ENCODE data around the gene RAB3GAP2.
A peak's percentile ranks its signal among the peaks of the same experiment; 100 is the strongest.
"Not testable (repeated sequence)": the region's sequence is repeated elsewhere in the genome, so short reads cannot be mapped to it uniquely, and the experiment has no call there.

Gene RAB3GAP2

GRCh38 chr1:220239966-220240365, 32.3 kb downstream of the RAB3GAP2 start:
- ATAC-seq = no peak
- no peak for DNase-seq
- H3K4me3 Mint-ChIP-seq = no peak overlapping the region
- no peaks in the 10 kb centered on the region for H3K27me3 Mint-ChIP-seq
- no peak overlapping the region for H3K27ac Mint-ChIP-seq
- H3K36me3 Mint-ChIP-seq (ENCODE audit: low read depth) = peaks cover 29% of the 10 kb centered on the region
- peaks cover 5% of the 10 kb centered on the region for H3K9me3 Mint-ChIP-seq
- H3K4me1 Mint-ChIP-seq = peaks cover 45% of the 10 kb centered on the region

- Mint-ChIP-seq H3K4me1 (peaks cover 46% of the 10 kb centered on the region), H3K4me3 (no peak overlapping the region), H3K9me3 (no peaks in the 10 kb centered on the region), H3K27ac (no peak overlapping the region), H3K36me3 (ENCODE audit: low read depth) (peaks cover 22% of the 10 kb centered on the region), H3K27me3 (no peaks in the 10 kb centered on the region)
- DNase-seq (no peak), ATAC-seq (no peak)
Measured at GRCh38 chr1:220239213-220239612, 33.0 kb downstream of the RAB3GAP2 start.

- H3K4me1 Mint-ChIP-seq = peaks cover 32% of the 10 kb centered on the region
- not testable (repeated sequence) for H3K27ac Mint-ChIP-seq, H3K4me3 Mint-ChIP-seq, H3K27me3 Mint-ChIP-seq, ATAC-seq, DNase-seq, H3K9me3 Mint-ChIP-seq
- peaks cover 25% of the 10 kb centered on the region for H3K36me3 Mint-ChIP-seq (ENCODE audit: low read depth)
Measured at GRCh38 chr1:220236278-220236677, 36.0 kb downstream of the RAB3GAP2 start.

- Mint-ChIP-seq H3K4me3 (no peak overlapping the region), H3K36me3 (ENCODE audit: low read depth) (peaks cover 27% of the 10 kb centered on the region), H3K27me3 (no peaks in the 10 kb centered on the region), H3K9me3 (no peaks in the 10 kb centered on the region), H3K27ac (no peak overlapping the region), H3K4me1 (peaks cover 30% of the 10 kb centered on the region)
- DNase-seq = no peak
- ATAC-seq = no peak
Measured at GRCh38 chr1:220235462-220235861, 36.8 kb downstream of the RAB3GAP2 start.

- ATAC-seq = peak; percentile 57
- no peaks in the 10 kb centered on the region for H3K9me3 Mint-ChIP-seq
- no peaks in the 10 kb centered on the region for H3K27me3 Mint-ChIP-seq
- H3K4me1 Mint-ChIP-seq = peaks cover 23% of the 10 kb centered on the region
- DNase-seq = no peak
- H3K36me3 Mint-ChIP-seq (ENCODE audit: low read depth) = peaks cover 28% of the 10 kb centered on the region
- H3K4me3 Mint-ChIP-seq = no peak overlapping the region
- no peak overlapping the region for H3K27ac Mint-ChIP-seq
Measured at GRCh38 chr1:220233927-220234326, 38.3 kb downstream of the RAB3GAP2 start.

- H3K27ac Mint-ChIP-seq = no peak overlapping the region
- peaks cover 38% of the 10 kb centered on the region for H3K4me1 Mint-ChIP-seq
- no peak for DNase-seq
- H3K9me3 Mint-ChIP-seq = no peaks in the 10 kb centered on the region
- no peaks in the 10 kb centered on the region for H3K27me3 Mint-ChIP-seq
- H3K4me3 Mint-ChIP-seq = no peak overlapping the region
- H3K36me3 Mint-ChIP-seq (ENCODE audit: low read depth) = peaks cover 42% of the 10 kb centered on the region
- no peak for ATAC-seq
Measured at GRCh38 chr1:220229771-220230170, 42.5 kb downstream of the RAB3GAP2 start.

GRCh38 chr1:220227393-220227792, 44.9 kb downstream of the RAB3GAP2 start:
- ATAC-seq = no peak
- Mint-ChIP-seq H3K27me3 (no peaks in the 10 kb centered on the region), H3K36me3 (ENCODE audit: low read depth) (peaks cover 36% of the 10 kb centered on the region), H3K4me1 (peaks cover 48% of the 10 kb centered on the region), H3K4me3 (no peak overlapping the region), H3K27ac (no peak overlapping the region), H3K9me3 (no peaks in the 10 kb centered on the region)
- no peak for DNase-seq

GRCh38 chr1:220226752-220227151, 45.5 kb downstream of the RAB3GAP2 start:
- Mint-ChIP-seq H3K27ac (no peak overlapping the region), H3K4me3 (no peak overlapping the region), H3K27me3 (no peaks in the 10 kb centered on the region), H3K9me3 (no peaks in the 10 kb centered on the region), H3K36me3 (ENCODE audit: low read depth) (peaks cover 33% of the 10 kb centered on the region), H3K4me1 (peaks cover 48% of the 10 kb centered on the region)
- ATAC-seq = no peak
- no peak for DNase-seq

- Mint-ChIP-seq H3K4me3 (no peak overlapping the region), H3K27me3 (no peaks in the 10 kb centered on the region), H3K36me3 (ENCODE audit: low read depth) (peaks cover 27% of the 10 kb centered on the region), H3K27ac (no peak overlapping the region), H3K4me1 (peaks cover 47% of the 10 kb centered on the region), H3K9me3 (no peaks in the 10 kb centered on the region)
- DNase-seq (no peak), ATAC-seq (no peak)
Measured at GRCh38 chr1:220225957-220226356, 46.3 kb downstream of the RAB3GAP2 start.

GRCh38 chr1:220224611-220225124, 47.6 kb downstream of the RAB3GAP2 start:
- DNase-seq = no peak
- peaks cover 55% of the 10 kb centered on the region for H3K4me1 Mint-ChIP-seq
- H3K27ac Mint-ChIP-seq = peak overlapping the region; percentile 21
- peaks cover 30% of the 10 kb centered on the region for H3K36me3 Mint-ChIP-seq (ENCODE audit: low read depth)
- no peaks in the 10 kb centered on the region for H3K9me3 Mint-ChIP-seq
- no peak for ATAC-seq
- H3K4me3 Mint-ChIP-seq = no peak overlapping the region
- no peaks in the 10 kb centered on the region for H3K27me3 Mint-ChIP-seq

- Mint-ChIP-seq H3K36me3 (ENCODE audit: low read depth) (peaks cover 27% of the 10 kb centered on the region), H3K4me1 (peaks cover 61% of the 10 kb centered on the region), H3K4me3 (no peak overlapping the region), H3K27ac (no peak overlapping the region), H3K27me3 (no peaks in the 10 kb centered on the region), H3K9me3 (no peaks in the 10 kb centered on the region)
- peak; percentile 64 for ATAC-seq
- DNase-seq = no peak
Measured at GRCh38 chr1:220224033-220224432, 48.2 kb downstream of the RAB3GAP2 start.

- ATAC-seq (no peak), DNase-seq (no peak)
- Mint-ChIP-seq H3K27ac (no peak overlapping the region), H3K36me3 (ENCODE audit: low read depth) (peaks cover 18% of the 10 kb centered on the region), H3K4me3 (no peak overlapping the region), H3K9me3 (no peaks in the 10 kb centered on the region), H3K27me3 (no peaks in the 10 kb centered on the region), H3K4me1 (peaks cover 62% of the 10 kb centered on the region)
Measured at GRCh38 chr1:220222939-220223338, 49.3 kb downstream of the RAB3GAP2 start.

- no peaks in the 10 kb centered on the region for H3K9me3 Mint-ChIP-seq
- no peak overlapping the region for H3K4me3 Mint-ChIP-seq
- no peak for DNase-seq
- peaks cover 62% of the 10 kb centered on the region for H3K4me1 Mint-ChIP-seq
- H3K36me3 Mint-ChIP-seq (ENCODE audit: low read depth) = peaks cover 16% of the 10 kb centered on the region
- no peak for ATAC-seq
- H3K27ac Mint-ChIP-seq = no peak overlapping the region
- no peaks in the 10 kb centered on the region for H3K27me3 Mint-ChIP-seq
Measured at GRCh38 chr1:220221670-220222069, 50.6 kb downstream of the RAB3GAP2 start.

GRCh38 chr1:220221269-220221668, 51.0 kb downstream of the RAB3GAP2 start:
- Mint-ChIP-seq H3K36me3 (ENCODE audit: low read depth) (peaks cover 16% of the 10 kb centered on the region), H3K27ac (no peak overlapping the region), H3K27me3 (no peaks in the 10 kb centered on the region), H3K9me3 (no peaks in the 10 kb centered on the region), H3K4me1 (peaks cover 58% of the 10 kb centered on the region), H3K4me3 (no peak overlapping the region)
- DNase-seq (no peak), ATAC-seq (no peak)

- H3K4me3 Mint-ChIP-seq, H3K9me3 Mint-ChIP-seq, DNase-seq, H3K27me3 Mint-ChIP-seq, ATAC-seq: not testable (repeated sequence)
- H3K36me3 Mint-ChIP-seq (ENCODE audit: low read depth) = peaks cover 16% of the 10 kb centered on the region
- H3K4me1 Mint-ChIP-seq = peaks cover 53% of the 10 kb centered on the region
- H3K27ac Mint-ChIP-seq = peak overlapping the region; percentile 67
Measured at GRCh38 chr1:220220699-220221040, 51.6 kb downstream of the RAB3GAP2 start.

All from activated naive CD8-positive, alpha-beta T cell treated with anti-CD3 and anti-CD28 coated beads, Interleukin-2, amount 50 U/mL, for 24 hours (primary cell).